IPS DF 6.9 (cell line): ENCODE data around the gene FTCD.

Experiments
- DNase-seq: peaks from one replicate; pipeline ENCODE4 v3.0.0-alpha.2; 2013; ENCODE audit warnings: low read depth, low spot score
- H3K27ac ChIP-seq: one replicate; pipeline ENCODE4 v1.5.1; 2013; ENCODE audit warnings: low read length, control low read depth
- H3K27me3 ChIP-seq: 2 replicates; pipeline ENCODE4 v1.6.1; 2013; ENCODE audit warnings: mild to moderate bottlenecking, low read length; ENCODE audit not compliant: control insufficient read depth, insufficient read depth
- H3K36me3 ChIP-seq: 2 replicates; pipeline ENCODE4 v1.6.1; 2013; ENCODE audit warnings: low read length; ENCODE audit not compliant: control insufficient read depth, insufficient read depth
- H3K4me1 ChIP-seq: 2 replicates; pipeline ENCODE4 v1.6.1; 2013; ENCODE audit warnings: low read length; ENCODE audit not compliant: control insufficient read depth, insufficient read depth
- H3K4me3 ChIP-seq: 2 replicates; pipeline ENCODE4 v1.5.1; 2013; ENCODE audit warnings: mild to moderate bottlenecking, low read length
- H3K9me3 ChIP-seq: 2 replicates; pipeline ENCODE4 v1.6.1; 2013; ENCODE audit warnings: low read length, inconsistent platforms; ENCODE audit not compliant: control insufficient read depth, insufficient read depth
- WGBS: extraction: QIAGEN DNeasy Blood & Tissue Kit; methylation state at CpG from one replicate; pipeline ENCODE4 v1.1.7; 2013; ENCODE audit warnings: mixed read lengths, missing lambda C conversion rate; ENCODE audit not compliant: insufficient read length, insufficient coverage; 5-methylcytosine and 5-hydroxymethylcytosine counted together

The FTCD gene

DNA sequence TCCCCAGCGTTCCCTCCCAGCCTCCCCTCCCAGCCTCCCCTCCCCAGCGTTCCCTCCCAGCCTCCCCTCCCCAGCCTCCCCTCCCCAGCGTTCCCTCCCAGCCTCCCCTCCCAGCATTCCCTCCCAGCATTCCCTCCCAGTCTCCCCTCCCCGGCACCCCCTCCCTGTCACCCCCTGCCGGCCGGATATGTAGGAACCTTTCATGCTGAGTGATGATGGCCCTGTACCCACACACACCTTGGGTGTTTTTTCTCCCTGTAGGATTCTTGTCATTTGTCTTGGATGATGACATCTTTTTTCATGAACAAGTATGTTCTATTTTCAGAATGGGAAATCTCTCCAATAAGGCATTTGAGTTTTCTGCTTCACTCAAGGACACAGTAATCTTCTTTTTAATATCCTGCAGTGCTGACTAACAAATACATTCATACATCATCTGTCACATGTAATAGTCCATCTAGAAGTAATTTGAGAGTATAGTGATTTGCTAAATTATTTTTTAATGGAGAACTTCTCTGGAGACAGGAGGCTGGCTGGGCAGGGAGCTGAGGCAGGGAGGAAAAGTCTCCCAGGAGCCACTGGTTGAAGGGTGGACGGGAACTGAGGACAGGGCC is 19.5 kb downstream of the FTCD start:
- no peak for DNase-seq

DNA sequence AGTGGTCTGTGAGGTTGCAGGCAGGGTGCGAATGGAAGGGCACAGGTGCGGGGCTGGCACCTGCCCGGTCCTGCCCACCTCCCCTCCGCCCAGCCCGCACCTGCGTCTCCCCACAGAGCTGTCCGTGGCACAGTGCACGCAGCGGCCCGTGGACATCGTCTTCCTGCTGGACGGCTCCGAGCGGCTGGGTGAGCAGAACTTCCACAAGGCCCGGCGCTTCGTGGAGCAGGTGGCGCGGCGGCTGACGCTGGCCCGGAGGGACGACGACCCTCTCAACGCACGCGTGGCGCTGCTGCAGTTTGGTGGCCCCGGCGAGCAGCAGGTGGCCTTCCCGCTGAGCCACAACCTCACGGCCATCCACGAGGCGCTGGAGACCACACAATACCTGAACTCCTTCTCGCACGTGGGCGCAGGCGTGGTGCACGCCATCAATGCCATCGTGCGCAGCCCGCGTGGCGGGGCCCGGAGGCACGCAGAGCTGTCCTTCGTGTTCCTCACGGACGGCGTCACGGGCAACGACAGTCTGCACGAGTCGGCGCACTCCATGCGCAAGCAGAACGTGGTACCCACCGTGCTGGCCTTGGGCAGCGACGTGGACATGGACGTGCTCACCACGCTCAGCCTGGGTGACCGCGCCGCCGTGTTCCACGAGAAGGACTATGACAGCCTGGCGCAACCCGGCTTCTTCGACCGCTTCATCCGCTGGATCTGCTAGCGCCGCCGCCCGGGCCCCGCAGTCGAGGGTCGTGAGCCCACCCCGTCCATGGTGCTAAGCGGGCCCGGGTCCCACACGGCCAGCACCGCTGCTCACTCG is 23.3 kb downstream of the FTCD start:
- Histone ChIP-seq H3K4me3 (no peak overlapping the region), H3K4me1 (no peaks in the 10 kb centered on the region; the same call in 1 of the 2 replicates), H3K9me3 (no peaks in the 10 kb centered on the region), H3K36me3 (peaks cover 5% of the 10 kb centered on the region), H3K27ac (no peak overlapping the region), H3K27me3 (no peaks in the 10 kb centered on the region)
- no CpG with 5 or more reads among the region's 85 CpGs for WGBS
- no peak for DNase-seq

More for the DNA sequence above, 19.5 kb downstream of the FTCD start:
- Histone ChIP-seq H3K27me3 (no peaks in the 10 kb centered on the region; the same call in 1 of the 2 replicates), H3K36me3 (no peaks in the 10 kb centered on the region), H3K27ac (no peak overlapping the region), H3K4me1 (peaks cover 2% of the 10 kb centered on the region; the same call in 1 of the 2 replicates), H3K4me3 (no peak overlapping the region), H3K9me3 (no peaks in the 10 kb centered on the region)
- WGBS = no CpG with 5 or more reads among the region's 7 CpGs

DNA sequence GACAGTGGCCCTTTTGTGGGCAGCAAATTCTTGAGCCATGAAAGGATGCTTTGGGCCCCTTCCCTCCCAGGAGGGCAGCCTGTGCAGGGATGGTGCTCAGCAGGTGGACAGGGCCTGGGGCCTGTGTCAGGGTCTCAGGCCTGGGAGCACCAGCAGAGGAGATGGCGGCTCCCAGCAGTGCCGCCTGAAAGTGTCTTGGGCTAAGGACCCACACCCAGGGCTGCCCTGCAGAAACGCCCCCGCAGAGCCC is 23.9 kb downstream of the FTCD start:
- H3K9me3 ChIP-seq = no peaks in the 10 kb centered on the region
- WGBS = no CpG with 5 or more reads among the region's 4 CpGs
- H3K4me3 ChIP-seq = no peak overlapping the region
- H3K27me3 ChIP-seq = no peaks in the 10 kb centered on the region
- no peak overlapping the region for H3K27ac ChIP-seq
- no peaks in the 10 kb centered on the region; the same call in 1 of the 2 replicates for H3K4me1 ChIP-seq
- peaks cover 8% of the 10 kb centered on the region for H3K36me3 ChIP-seq
- no peak for DNase-seq

DNA sequence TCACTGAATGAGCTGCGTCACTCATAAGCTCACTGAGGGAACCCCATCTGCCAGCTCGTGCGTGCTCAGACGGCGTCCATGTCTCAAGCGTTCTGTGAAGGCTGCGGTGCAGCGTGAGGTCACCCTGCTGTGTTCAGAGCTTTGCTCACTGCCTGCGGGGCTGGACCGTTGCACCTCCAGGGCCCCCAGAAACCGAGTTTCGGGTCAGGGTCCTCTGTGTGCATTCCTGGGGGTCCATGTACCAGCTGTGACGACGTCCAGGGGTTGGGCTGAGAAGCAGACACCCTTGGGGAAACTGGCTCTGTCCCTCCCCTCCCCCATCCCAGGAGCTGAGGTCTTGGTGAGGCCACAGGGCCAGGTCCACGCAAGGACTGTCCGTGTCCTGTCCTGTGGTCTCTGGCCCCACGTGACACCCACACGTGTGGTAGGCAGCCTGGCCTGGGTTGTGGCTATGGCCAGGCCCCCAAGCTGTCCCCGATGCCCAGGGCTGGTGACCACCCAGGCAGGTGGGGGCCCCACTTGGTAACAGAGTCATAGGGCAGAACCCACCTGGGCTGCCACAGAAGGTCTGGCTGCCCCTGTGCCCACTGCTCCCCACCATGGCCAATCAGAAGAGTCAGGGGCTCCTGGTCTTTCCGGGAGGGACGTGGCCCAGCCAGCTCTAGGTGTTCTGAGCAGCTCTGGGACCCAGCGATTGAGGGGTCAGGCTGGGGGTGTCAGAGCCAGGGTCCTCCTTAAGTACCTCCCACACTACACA is 24.4 kb downstream of the FTCD start:
- Histone ChIP-seq H3K4me1 (no peaks in the 10 kb centered on the region; the same call in 1 of the 2 replicates), H3K36me3 (peaks cover 11% of the 10 kb centered on the region), H3K27ac (no peak overlapping the region), H3K27me3 (no peaks in the 10 kb centered on the region), H3K9me3 (no peaks in the 10 kb centered on the region), H3K4me3 (no peak overlapping the region)
- DNase-seq = no peak
- WGBS = no CpG with 5 or more reads among the region's 22 CpGs

DNA sequence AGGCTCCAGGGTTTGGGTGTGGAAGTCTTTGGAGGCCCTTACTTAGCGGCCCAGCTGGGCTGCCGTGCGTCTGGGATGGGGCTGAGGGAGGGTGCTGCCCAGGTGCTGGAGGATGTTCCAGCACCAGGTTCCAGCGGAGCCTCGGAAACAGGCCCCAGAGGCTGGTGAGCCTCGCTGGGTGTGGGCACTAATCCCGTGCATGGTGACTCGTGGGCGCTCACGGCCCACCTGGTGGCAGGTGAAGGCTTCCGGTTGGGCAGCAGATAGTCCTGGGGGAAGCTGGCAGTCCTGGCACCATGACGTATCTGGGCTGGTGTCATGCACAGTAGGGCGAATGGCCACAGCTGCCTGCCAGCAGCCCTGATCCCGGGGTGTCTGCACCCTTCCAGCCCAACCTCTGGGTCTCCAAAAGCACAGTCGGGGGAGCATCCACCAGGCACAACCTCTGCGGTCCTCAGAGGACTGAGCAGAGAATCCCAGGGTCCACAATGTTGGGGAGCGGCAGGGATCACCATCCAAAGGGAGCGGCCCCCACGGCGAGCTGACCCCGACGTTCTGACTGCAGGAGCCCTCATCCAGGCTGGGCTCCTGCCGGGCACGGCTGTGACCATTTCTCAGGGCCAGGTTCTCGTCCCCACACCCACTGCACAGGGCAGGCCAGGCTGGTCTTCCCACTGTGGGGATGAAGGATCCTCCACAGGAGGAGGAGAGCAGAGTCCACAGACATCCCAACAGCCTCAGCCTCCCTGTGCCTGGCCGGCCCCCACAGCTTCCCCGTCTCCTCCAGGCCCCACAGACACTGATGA is 25.3 kb downstream of the FTCD start:
- Histone ChIP-seq H3K27me3 (no peaks in the 10 kb centered on the region), H3K27ac (no peak overlapping the region), H3K4me1 (no peaks in the 10 kb centered on the region; the same call in 1 of the 2 replicates), H3K9me3 (no peaks in the 10 kb centered on the region), H3K4me3 (no peak overlapping the region), H3K36me3 (peaks cover 20% of the 10 kb centered on the region)
- DNase-seq = no peak
- WGBS = no CpG with 5 or more reads among the region's 27 CpGs

DNA sequence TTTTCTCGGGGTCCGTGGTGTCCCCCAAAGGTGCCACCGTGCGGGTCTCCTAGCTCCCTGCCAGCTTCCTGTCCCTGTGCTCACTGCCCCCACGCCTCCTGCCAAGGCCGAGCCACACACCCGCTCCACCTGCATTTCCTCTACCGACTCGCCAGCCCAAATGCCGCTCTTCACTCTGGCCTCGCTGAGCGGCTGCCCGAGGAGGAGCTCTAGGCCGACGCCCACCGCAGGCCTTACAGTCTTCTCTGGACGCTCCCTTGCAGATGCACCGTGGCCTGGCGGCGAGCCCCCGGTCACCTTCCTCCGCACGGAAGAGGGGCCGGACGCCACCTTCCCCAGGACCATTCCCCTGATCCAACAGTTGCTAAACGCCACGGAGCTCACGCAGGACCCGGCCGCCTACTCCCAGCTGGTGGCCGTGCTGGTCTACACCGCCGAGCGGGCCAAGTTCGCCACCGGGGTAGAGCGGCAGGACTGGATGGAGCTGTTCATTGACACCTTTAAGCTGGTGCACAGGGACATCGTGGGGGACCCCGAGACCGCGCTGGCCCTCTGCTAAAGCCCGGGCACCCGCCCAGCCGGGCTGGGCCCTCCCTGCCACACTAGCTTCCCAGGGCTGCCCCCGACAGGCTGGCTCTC is 26.3 kb downstream of the FTCD start:
- H3K27ac ChIP-seq = no peak overlapping the region
- WGBS = no CpG with 5 or more reads among the region's 45 CpGs
- no peak overlapping the region for H3K4me3 ChIP-seq
- H3K36me3 ChIP-seq = peaks cover 23% of the 10 kb centered on the region
- no peaks in the 10 kb centered on the region for H3K9me3 ChIP-seq
- H3K4me1 ChIP-seq = no peaks in the 10 kb centered on the region; the same call in 1 of the 2 replicates
- DNase-seq = no peak
- no peaks in the 10 kb centered on the region for H3K27me3 ChIP-seq

DNA sequence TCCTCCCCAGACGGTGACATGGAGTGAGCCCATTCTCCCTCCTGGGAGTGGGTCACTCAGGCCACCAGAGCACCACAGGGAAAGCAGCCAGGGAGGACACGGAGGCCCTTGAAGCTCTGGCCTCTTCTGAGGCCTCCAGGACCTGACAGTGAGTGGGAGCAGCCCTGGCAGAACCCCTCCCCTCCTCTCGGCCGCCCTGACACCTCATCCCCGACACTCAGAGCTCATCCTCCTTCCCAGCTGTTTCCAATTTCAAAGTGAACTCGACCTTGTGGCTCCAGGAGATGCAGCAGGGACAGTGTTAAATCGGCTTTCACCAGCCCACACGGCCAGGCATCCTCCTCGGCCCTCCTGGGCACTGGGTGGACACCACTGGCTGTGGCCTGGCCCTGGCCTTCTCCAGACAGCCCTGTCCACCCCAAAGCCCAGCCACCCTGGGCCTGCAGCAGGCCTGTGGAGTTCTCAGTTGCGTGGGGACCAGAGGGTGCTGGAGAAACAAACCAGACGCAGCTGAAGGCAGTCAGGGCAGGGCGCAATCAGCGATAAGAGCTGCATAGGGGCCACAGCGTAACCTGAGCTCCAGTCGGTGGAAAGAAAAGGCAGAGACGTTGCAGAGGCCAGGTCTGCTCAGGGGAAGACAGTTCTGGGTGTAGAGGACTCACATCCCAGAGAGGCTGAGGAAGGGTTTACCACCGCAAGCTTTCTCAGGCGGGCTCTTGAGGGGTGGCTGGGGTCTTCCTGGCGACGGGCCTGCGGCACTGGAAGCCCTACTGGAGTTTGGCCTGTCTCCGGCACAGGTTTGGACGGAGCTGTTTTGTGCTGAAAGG is 27.1 kb downstream of the FTCD start:
- Histone ChIP-seq H3K36me3 (peaks cover 23% of the 10 kb centered on the region), H3K4me1 (no peaks in the 10 kb centered on the region; the same call in 1 of the 2 replicates), H3K9me3 (no peaks in the 10 kb centered on the region), H3K4me3 (no peak overlapping the region), H3K27me3 (no peaks in the 10 kb centered on the region), H3K27ac (no peak overlapping the region)
- WGBS = no CpG with 5 or more reads among the region's 23 CpGs
- no peak for DNase-seq

DNA sequence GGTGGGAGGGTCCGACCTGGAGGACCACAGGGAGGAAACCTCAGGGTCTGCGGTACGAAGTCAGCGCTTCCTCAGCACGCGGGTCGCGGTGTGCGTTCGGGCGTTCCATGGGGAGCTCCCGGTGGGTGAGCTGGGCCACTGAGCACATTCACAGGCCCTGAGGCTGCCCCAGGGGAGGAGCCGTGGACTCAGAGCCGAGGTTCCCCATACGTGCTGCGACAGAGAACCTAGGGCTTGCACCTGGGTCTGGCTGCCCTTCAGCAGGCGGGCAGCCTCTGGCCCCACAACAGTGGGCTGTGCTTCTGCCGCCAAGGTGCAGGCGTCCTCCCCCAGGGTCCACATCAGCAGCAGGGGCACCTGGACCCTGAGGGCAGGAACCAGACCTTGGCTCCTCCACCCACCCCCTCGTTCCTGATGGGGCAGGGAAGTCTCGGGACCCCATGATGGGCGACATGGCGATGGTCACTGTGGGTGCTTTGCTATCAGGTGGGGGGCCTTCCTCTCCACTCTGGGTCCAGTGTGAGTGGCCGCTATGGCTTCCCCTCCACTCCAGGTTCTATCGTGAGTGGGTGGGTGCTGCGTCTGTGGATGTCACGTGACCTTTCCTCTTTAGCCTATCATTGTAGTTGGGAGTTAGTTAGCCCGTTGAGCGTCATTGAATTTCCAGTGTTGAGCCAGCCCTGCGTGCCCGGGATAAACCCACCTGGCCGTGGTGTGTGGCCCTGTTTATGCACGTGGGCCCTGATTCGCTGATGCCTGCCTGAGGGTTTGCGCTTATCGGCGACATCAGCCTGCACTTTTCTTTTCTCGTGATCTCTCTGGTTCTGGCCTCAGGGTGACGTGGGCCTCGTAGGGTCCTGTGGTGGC is 27.9 kb downstream of the FTCD start:
- H3K36me3 ChIP-seq = peaks cover 23% of the 10 kb centered on the region
- H3K27me3 ChIP-seq = no peaks in the 10 kb centered on the region
- no peaks in the 10 kb centered on the region for H3K9me3 ChIP-seq
- H3K4me3 ChIP-seq = no peak overlapping the region
- no CpG with 5 or more reads among the region's 40 CpGs for WGBS
- H3K4me1 ChIP-seq = no peaks in the 10 kb centered on the region; the same call in 1 of the 2 replicates
- no peak for DNase-seq
- H3K27ac ChIP-seq = no peak overlapping the region
